Right lobe of liver (tissue), 6 donors: ENCODE data around the gene SPECC1L. TPM values are rescaled to one million over a fixed set of nuclear protein-coding genes. Genes with fewer than 3 reads are reported as not detected.

Source experiments
- ATAC-seq, 4 donors: fragments of 200-7000 bp; cut with Tn5 transposase; one replicate each; pipeline ENCODE4 v1.9.1; 2020; ENCODE audit warnings: mild to moderate bottlenecking in 4 of 4, moderate library complexity in 4 of 4
- DNase-seq, 3 donors: peaks; one replicate each; pipeline ENCODE4 v3.0.0-alpha.2; 2020
- H3K27ac ChIP-seq, 3 donors: fragments of 200-600 bp; one replicate each; pipeline ENCODE4 v1.8.0; 2022
- H3K27me3 ChIP-seq, 2 donors: fragments of 200-600 bp; one replicate each; pipeline ENCODE4 v1.8.0; 2022
- H3K36me3 ChIP-seq, 4 donors: fragments of 200-600 bp; sonication (generic) in 1 of 4; one replicate each; pipeline versions ENCODE4 v1.5.1 to v1.8.0; 2017 to 2022; ENCODE audit warnings: control low read depth in 1 of 4
- H3K4me1 ChIP-seq, 4 donors: fragments of 200-600 bp; sonication (generic) in 1 of 4; one replicate each; pipeline versions ENCODE4 v1.5.1 to v1.8.0; 2017 to 2022; ENCODE audit warnings: control low read depth in 1 of 4
- H3K4me3 ChIP-seq, 3 donors: fragments of 200-600 bp; one replicate each; pipeline ENCODE4 v1.8.0; 2022
- H3K9me3 ChIP-seq, 4 donors: fragments of 200-600 bp; sonication (generic) in 1 of 4; one replicate each; pipeline versions ENCODE4 v1.5.1 to v1.8.0; 2017 to 2022; ENCODE audit warnings: control low read depth in 1 of 4
- CTCF ChIP-seq, 4 donors: fragments of 200-600 bp in 3 of 4; fragments of 450-650 bp in 1 of 4; IDR thresholded peaks; one replicate each; pipeline versions ENCODE4 v1.5.1 to v1.8.0; 2016 to 2022; ENCODE audit warnings: antibody characterized with exemption in 4 of 4, mild to moderate bottlenecking in 2 of 4
- POLR2A ChIP-seq: fragments of 450-650 bp; IDR thresholded peaks from one replicate; pipeline ENCODE4 v1.6.1; 2017; ENCODE audit warnings: antibody characterized with exemption, mild to moderate bottlenecking
- WGBS: methylation state at CpG from one replicate; pipeline ENCODE4 v1.1.6; 2018; ENCODE audit warnings: low coverage, low lambda C conversion rate; ENCODE audit not compliant: insufficient coverage; ENCODE audit errors: missing lambda C conversion rate; 5-methylcytosine and 5-hydroxymethylcytosine counted together
- intact Hi-C, 2 donors: fragments of 100-400 bp; cut with DNase I; formaldehyde crosslinking; loops; one replicate each; pipeline versions ENCODE4 v1.11.2 to v1.14.1; 2022
- total RNA-seq, 6 experiments: library from RNA; depleted of rRNA in 2 of 6; stranded (reverse); fragments of >200 nt in 2 of 6; fragmentation: NEBNext Ultra II Directional in 3 of 6; extraction: Animal tissue kit (Norgen Biotek cat#: 25700) in 3 of 6; gene quantifications; one replicate each; pipeline versions ENCODE4 v1.1.0 to v1.2.4, GENCODE V29; 2016 to 2023
- donor health status: DM: no; HTN: yes; CAD: no.
- donor health status: DM: no; HTN: no; CAD: no.
- donor health status: DM: no; HTN: no; CAD: no.
- donor health status: DM: no; HTN: yes; CAD: no.
- donor health status: DM: no; HTN: yes; CAD: no.

SPECC1L gene
- total RNA-seq, 6 experiments from 2014 or later = 16.3 to 26.4 (median 24.2) TPM

GRCh38 chr22:24406322-24407277 is 136.0 kb downstream of the SPECC1L start:
- H3K27ac ChIP-seq = peak overlapping the region in 2 of 3 donors; percentile 3 to 17
- peaks cover 0 to 3% (median 0%) of the 10 kb centered on the region in 4 donors for H3K4me1 ChIP-seq
- H3K9me3 ChIP-seq = no peaks in the 10 kb centered on the region
- H3K27me3 ChIP-seq = no peaks in the 10 kb centered on the region
- peak in 2 of 4 donors; percentile 1 to 3 for ATAC-seq
- DNase-seq = peak in 1 of 3 donors; percentile 28
- 65% methylated on average over 14 of the region's 19 CpGs for WGBS
- H3K4me3 ChIP-seq = no peak overlapping the region
- H3K36me3 ChIP-seq = peaks cover 0 to 8% (median 3%) of the 10 kb centered on the region in 4 donors
- TF ChIP-seq CTCF (IDR thresholded peaks at IDR 0.05) = no peak
- no peak for TF ChIP-seq POLR2A
- intact Hi-C loops = no loop called here

- ATAC-seq = peak; percentile 52 to 76 (median 68)
- peak overlapping the region in 2 of 3 donors; percentile 5 to 17 for H3K27ac ChIP-seq
- intact Hi-C loops = no loop called here
- no CpG with 5 or more reads among the region's 15 CpGs for WGBS
- H3K4me3 ChIP-seq = no peak overlapping the region
- no peaks in the 10 kb centered on the region for H3K27me3 ChIP-seq
- TF ChIP-seq CTCF (IDR thresholded peaks at IDR 0.05) (no peak), POLR2A (no peak)
- no peaks in the 10 kb centered on the region for H3K9me3 ChIP-seq
- peak in 2 of 3 donors; percentile 64 to 84 for DNase-seq
- H3K4me1 ChIP-seq = peaks cover 0 to 3% (median 0%) of the 10 kb centered on the region in 4 donors
- H3K36me3 ChIP-seq = peaks cover 0 to 13% (median 3%) of the 10 kb centered on the region in 4 donors
These were observed 136.6 kb downstream of the SPECC1L start for GRCh38 chr22:24407278-24407665.

GRCh38 chr22:24407884-24408283 is 137.3 kb downstream of the SPECC1L start:
- intact Hi-C loops = no loop called here
- Histone ChIP-seq H3K4me1 (no peaks in the 10 kb centered on the region), H3K9me3 (no peaks in the 10 kb centered on the region), H3K27me3 (no peaks in the 10 kb centered on the region), H3K4me3 (no peak overlapping the region), H3K36me3 (peaks cover 0 to 13% (median 3%) of the 10 kb centered on the region in 4 donors), H3K27ac (peak overlapping the region; percentile 11 to 61 (median 29))
- ATAC-seq (no peak), DNase-seq (no peak)
- 30% methylated on average over 2 of the region's 4 CpGs for WGBS
- TF ChIP-seq POLR2A (no peak), CTCF (IDR thresholded peaks at IDR 0.05) (no peak)

- DNase-seq (peak in 1 of 3 donors; percentile 26), ATAC-seq (no peak)
- Histone ChIP-seq H3K36me3 (peaks cover 0 to 11% (median 3%) of the 10 kb centered on the region in 4 donors), H3K27me3 (no peaks in the 10 kb centered on the region), H3K4me3 (no peak overlapping the region), H3K4me1 (no peaks in the 10 kb centered on the region), H3K27ac (peak overlapping the region in 1 of 3 donors; percentile 61), H3K9me3 (no peaks in the 10 kb centered on the region)
- 62% methylated on average over 3 of the region's 7 CpGs for WGBS
- no peak for TF ChIP-seq POLR2A
- TF ChIP-seq CTCF (IDR thresholded peaks at IDR 0.05) = no peak
- intact Hi-C loops = no loop called here
These were observed 138.0 kb downstream of the SPECC1L start for GRCh38 chr22:24408630-24409029.
